SH-SY5Y (cell line): ENCODE data around the gene CHRNG.

Experiments
- GATA2 ChIP-seq: IDR thresholded peaks from 2 replicates; pipeline ENCODE4 v1.6.1; 2011; ENCODE audit warnings: mild to moderate bottlenecking, low read depth, low read length
- GATA3 ChIP-seq: IDR thresholded peaks from 2 replicates; pipeline ENCODE4 v1.6.1; 2011; ENCODE audit warnings: low read depth, mild to moderate bottlenecking, low read length, moderate library complexity

DNA sequence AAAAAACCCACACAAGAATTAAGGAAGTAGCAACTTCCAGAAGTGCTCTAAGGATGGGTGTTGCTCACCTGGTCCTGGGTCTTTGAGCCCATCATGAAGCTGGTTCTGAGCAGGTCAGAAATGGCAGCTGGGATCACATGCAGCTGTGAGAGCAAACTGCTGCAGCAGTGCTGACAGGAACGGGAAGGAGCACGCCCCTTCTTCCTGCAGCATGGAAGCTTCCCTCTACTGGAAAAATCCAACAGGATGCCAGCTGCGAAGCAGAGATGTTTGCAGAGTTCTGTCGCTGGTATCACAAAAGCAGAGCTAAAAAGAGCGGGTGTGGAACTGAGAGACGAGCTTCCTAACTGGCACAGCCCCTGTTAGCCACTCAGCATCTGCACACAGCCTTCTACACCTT lies 44.7 kb downstream of the CHRNG start:
- TF ChIP-seq GATA3 (no peak), GATA2 (no peak)
